ENCODE measurements around the gene ZNF136.

The ZNF136 gene

GRCh38 chr19:12139269-12139668 is 23.6 kb upstream of the ZNF136 start:
- Histone ChIP-seq H3K9ac (ENCODE audit: low read depth, low read length, poor library complexity, severe bottlenecking) (peak overlapping the region; percentile 84), H3K9me3 (ENCODE audit: insufficient read depth, low read depth, low read length) (no peaks in the 10 kb centered on the region), H3K4me3 (ENCODE audit: low read length, poor library complexity, severe bottlenecking) (peak overlapping the region; percentile 96), H3K36me3 (ENCODE audit: insufficient read depth, low read length) (peaks cover 12% of the 10 kb centered on the region; the same call in 1 of the 2 replicates), H3K27me3 (ENCODE audit: insufficient read depth, low read length, poor library complexity, severe bottlenecking) (no peaks in the 10 kb centered on the region), H3K4me2 (ENCODE audit: low read depth, low read length, poor library complexity, severe bottlenecking) (peak overlapping the region; percentile 97), H3K4me1 (ENCODE audit: insufficient read depth, low read length, poor library complexity, severe bottlenecking) (peaks cover 28% of the 10 kb centered on the region), H2AFZ (ENCODE audit: low read length) (no peak overlapping the region), H3F3A (ENCODE audit: low read depth) (no peaks in the 10 kb centered on the region), H3K79me2 (ENCODE audit: insufficient read depth, low read length) (peaks cover 23% of the 10 kb centered on the region), H4K20me1 (ENCODE audit: insufficient read depth, low read length, poor library complexity, severe bottlenecking) (no peaks in the 10 kb centered on the region), H3K9me2 (replicated peaks; ENCODE audit: low read depth, low read length) (no peaks in the 10 kb centered on the region)
- TF ChIP-seq CTCF (conservative IDR thresholded peaks at IDR 0.05; ENCODE audit: low read length) (no peak), EZH2phosphoT487 (IDR thresholded peaks at IDR 0.05; ENCODE audit: borderline replicate concordance) (no peak)

GRCh38 chr19:12139885-12140544 is 22.9 kb upstream of the ZNF136 start, which contains the start of gene ZNF20:
ZNF20 (minus strand) TSS chr19:12140350; CDS start chr19:12140182, 168 bp downstream.
- Histone ChIP-seq H2AFZ (ENCODE audit: low read length) (peak within 1 kb of the TSS; percentile 96), H3K27me3 (ENCODE audit: insufficient read depth, low read length, poor library complexity, severe bottlenecking) (no peaks in the 10 kb centered on the region), H3K4me3 (ENCODE audit: low read length, poor library complexity, severe bottlenecking) (peak within 1 kb of the TSS; percentile 96), H3K9ac (ENCODE audit: low read depth, low read length, poor library complexity, severe bottlenecking) (peak within 1 kb of the TSS; percentile 84), H3K4me1 (ENCODE audit: insufficient read depth, low read length, poor library complexity, severe bottlenecking) (peaks cover 28% of the 10 kb centered on the region), H3K36me3 (ENCODE audit: insufficient read depth, low read length) (peaks cover 8% of the 10 kb centered on the region; the same call in 1 of the 2 replicates), H3K79me2 (ENCODE audit: insufficient read depth, low read length) (peaks cover 23% of the 10 kb centered on the region), H3K9me2 (replicated peaks; ENCODE audit: low read depth, low read length) (no peaks in the 10 kb centered on the region), H3K9me3 (ENCODE audit: insufficient read depth, low read depth, low read length) (no peaks in the 10 kb centered on the region), H3K4me2 (ENCODE audit: low read depth, low read length, poor library complexity, severe bottlenecking) (peak within 1 kb of the TSS; percentile 97), H4K20me1 (ENCODE audit: insufficient read depth, low read length, poor library complexity, severe bottlenecking) (no peaks in the 10 kb centered on the region), H3F3A (ENCODE audit: low read depth) (no peaks in the 10 kb centered on the region)
- TF ChIP-seq EZH2phosphoT487 (IDR thresholded peaks at IDR 0.05; ENCODE audit: borderline replicate concordance) (no peak), CTCF (conservative IDR thresholded peaks at IDR 0.05; ENCODE audit: low read length) (no peak)

GRCh38 chr19:12140545-12141404 is 22.1 kb upstream of the ZNF136 start:
- H2AFZ ChIP-seq (ENCODE audit: low read length), result peak overlapping the region; percentile 49
- H3F3A ChIP-seq (ENCODE audit: low read depth), result no peaks in the 10 kb centered on the region
- TF ChIP-seq EZH2phosphoT487 (IDR thresholded peaks at IDR 0.05; ENCODE audit: borderline replicate concordance) (no peak), CTCF (conservative IDR thresholded peaks at IDR 0.05; ENCODE audit: low read length) (peak; percentile 94)
- H3K79me2 ChIP-seq (ENCODE audit: insufficient read depth, low read length), result peaks cover 23% of the 10 kb centered on the region
- H3K27me3 ChIP-seq (ENCODE audit: insufficient read depth, low read length, poor library complexity, severe bottlenecking), result no peaks in the 10 kb centered on the region
- H3K9ac ChIP-seq (ENCODE audit: low read depth, low read length, poor library complexity, severe bottlenecking), result peak overlapping the region; percentile 84
- peaks cover 10% of the 10 kb centered on the region; the same call in 1 of the 2 replicates for H3K36me3 ChIP-seq (ENCODE audit: insufficient read depth, low read length)
- H3K9me3 ChIP-seq (ENCODE audit: insufficient read depth, low read depth, low read length), result no peaks in the 10 kb centered on the region; the same call in 1 of the 2 replicates
- H4K20me1 ChIP-seq (ENCODE audit: insufficient read depth, low read length, poor library complexity, severe bottlenecking), result no peaks in the 10 kb centered on the region
- H3K4me1 ChIP-seq (ENCODE audit: insufficient read depth, low read length, poor library complexity, severe bottlenecking), result peaks cover 28% of the 10 kb centered on the region
- H3K4me3 ChIP-seq (ENCODE audit: low read length, poor library complexity, severe bottlenecking), result peak overlapping the region; percentile 96
- H3K9me2 ChIP-seq (replicated peaks; ENCODE audit: low read depth, low read length), result no peaks in the 10 kb centered on the region
- H3K4me2 ChIP-seq (ENCODE audit: low read depth, low read length, poor library complexity, severe bottlenecking), result peak overlapping the region; percentile 97
